Mucosa of rectum (tissue), 2 donors: Measurements from ENCODE around the gene SPACA6.
A peak's percentile ranks its signal among the peaks of the same experiment; 100 is the strongest.
"Not testable (repeated sequence)": the region's sequence is repeated elsewhere in the genome, so short reads cannot be mapped to it uniquely, and the experiment has no call there.

Experiments used
- H3K27ac ChIP-seq, 2 donors: one replicate each; pipeline ENCODE4 v1.7.0; 2013; ENCODE audit warnings: inconsistent platforms in 2 of 2, low read depth in 2 of 2, low read length in 2 of 2
- H3K27me3 ChIP-seq, 2 donors: one replicate each; pipeline ENCODE4 v1.7.0; 2013; ENCODE audit warnings: low read length in 2 of 2; ENCODE audit not compliant: control insufficient read depth in 2 of 2, insufficient read depth in 2 of 2
- H3K36me3 ChIP-seq, 2 donors: one replicate each; pipeline ENCODE4 v1.7.0; 2013; ENCODE audit warnings: low read length in 2 of 2; ENCODE audit not compliant: control insufficient read depth in 2 of 2, insufficient read depth in 2 of 2
- H3K4me1 ChIP-seq, 2 donors: one replicate each; pipeline ENCODE4 v1.7.0; 2013; ENCODE audit warnings: low read length in 2 of 2, mild to moderate bottlenecking in 1 of 2; ENCODE audit not compliant: control insufficient read depth in 2 of 2, insufficient read depth in 2 of 2
- H3K4me3 ChIP-seq, 2 donors: one replicate each; pipeline ENCODE4 v1.7.0; 2013; ENCODE audit warnings: low read length in 2 of 2
- H3K9ac ChIP-seq, 2 donors: one replicate each; pipeline ENCODE4 v1.7.0; 2013; ENCODE audit warnings: low read length in 2 of 2, low read depth in 1 of 2, mild to moderate bottlenecking in 1 of 2
- H3K9me3 ChIP-seq, 2 donors: one replicate each; pipeline ENCODE4 v1.7.0; 2013; ENCODE audit warnings: low read length in 2 of 2; ENCODE audit not compliant: control insufficient read depth in 2 of 2
- donor health status: healthy.
- donor health status: Normal muscosa, but diverticular disease.

SPACA6 gene, protein sequence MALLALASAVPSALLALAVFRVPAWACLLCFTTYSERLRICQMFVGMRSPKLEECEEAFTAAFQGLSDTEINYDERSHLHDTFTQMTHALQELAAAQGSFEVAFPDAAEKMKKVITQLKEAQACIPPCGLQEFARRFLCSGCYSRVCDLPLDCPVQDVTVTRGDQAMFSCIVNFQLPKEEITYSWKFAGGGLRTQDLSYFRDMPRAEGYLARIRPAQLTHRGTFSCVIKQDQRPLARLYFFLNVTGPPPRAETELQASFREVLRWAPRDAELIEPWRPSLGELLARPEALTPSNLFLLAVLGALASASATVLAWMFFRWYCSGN

GRCh38 chr19:51693260-51693659 is at the start of gene SPACA6:
SPACA6 (plus strand) TSS chr19:51693330; CDS start chr19:51693527, 197 bp downstream.
- Histone ChIP-seq H3K4me1 (peaks cover 3 to 4% of the 10 kb centered on the region in 2 donors), H3K27me3 (peaks cover 2 to 3% of the 10 kb centered on the region in 2 donors), H3K4me3 (no peak within 1 kb of the TSS), H3K36me3 (peaks cover 2 to 3% of the 10 kb centered on the region in 2 donors), H3K27ac (no peak within 1 kb of the TSS), H3K9ac (no peak within 1 kb of the TSS), H3K9me3 (no peaks in the 10 kb centered on the region)

- no peaks in the 10 kb centered on the region for H3K4me1 ChIP-seq
- no peaks in the 10 kb centered on the region for H3K36me3 ChIP-seq
- H3K9ac ChIP-seq, result no peak overlapping the region
- H3K27ac ChIP-seq, result no peak overlapping the region
- H3K9me3 ChIP-seq, result no peaks in the 10 kb centered on the region
- peak overlapping the region in 1 of 2 donors; percentile 37 for H3K4me3 ChIP-seq
- H3K27me3 ChIP-seq, result no peaks in the 10 kb centered on the region
Observed at GRCh38 chr19:51644636-51645271, 48.4 kb upstream of the SPACA6 start.

DNA sequence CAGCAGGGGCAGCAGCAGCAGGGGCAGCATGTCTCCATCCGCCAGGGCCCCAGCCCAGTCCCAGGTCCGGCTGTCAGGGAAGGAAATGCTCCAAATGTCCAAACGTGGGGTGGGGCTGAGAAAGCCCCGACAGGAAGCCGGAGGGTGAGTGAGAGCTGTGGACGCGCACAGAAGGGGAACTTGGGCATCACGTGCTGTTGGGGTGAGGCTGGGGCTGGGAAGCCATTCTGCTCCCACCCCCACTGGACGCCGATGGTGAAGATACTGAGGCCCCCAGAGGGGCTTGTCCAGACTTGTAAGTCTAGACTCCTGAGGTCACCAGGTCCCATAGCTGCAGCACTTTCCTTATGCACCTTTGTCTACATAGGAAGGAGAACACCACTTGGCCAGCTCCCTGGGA is 46.4 kb upstream of the SPACA6 start, which contains the start of gene SIGLEC14:
SIGLEC14 (minus strand) TSS at position 96 of the 400 bp plus-strand sequence; CDS start at position 30, 66 bp downstream.
- H3K27me3 ChIP-seq, H3K27ac ChIP-seq, H3K9me3 ChIP-seq, H3K9ac ChIP-seq, H3K36me3 ChIP-seq, H3K4me1 ChIP-seq: not testable (repeated sequence)
- H3K4me3 ChIP-seq, result peak within 1 kb of the TSS; percentile 5 to 26

GRCh38 chr19:51647318-51647717 is 45.8 kb upstream of the SPACA6 start:
- Histone ChIP-seq H3K9ac (no peak overlapping the region), H3K36me3 (no peaks in the 10 kb centered on the region), H3K9me3 (no peaks in the 10 kb centered on the region), H3K27me3 (no peaks in the 10 kb centered on the region), H3K27ac (no peak overlapping the region), H3K4me1 (no peaks in the 10 kb centered on the region), H3K4me3 (no peak overlapping the region)

- no peaks in the 10 kb centered on the region for H3K27me3 ChIP-seq
- no peak overlapping the region for H3K27ac ChIP-seq
- no peak overlapping the region for H3K9ac ChIP-seq
- no peaks in the 10 kb centered on the region for H3K4me1 ChIP-seq
- H3K36me3 ChIP-seq, result no peaks in the 10 kb centered on the region
- H3K9me3 ChIP-seq, result no peaks in the 10 kb centered on the region
- H3K4me3 ChIP-seq, result no peak overlapping the region
Observed at GRCh38 chr19:51651216-51651846, 41.8 kb upstream of the SPACA6 start.

DNA sequence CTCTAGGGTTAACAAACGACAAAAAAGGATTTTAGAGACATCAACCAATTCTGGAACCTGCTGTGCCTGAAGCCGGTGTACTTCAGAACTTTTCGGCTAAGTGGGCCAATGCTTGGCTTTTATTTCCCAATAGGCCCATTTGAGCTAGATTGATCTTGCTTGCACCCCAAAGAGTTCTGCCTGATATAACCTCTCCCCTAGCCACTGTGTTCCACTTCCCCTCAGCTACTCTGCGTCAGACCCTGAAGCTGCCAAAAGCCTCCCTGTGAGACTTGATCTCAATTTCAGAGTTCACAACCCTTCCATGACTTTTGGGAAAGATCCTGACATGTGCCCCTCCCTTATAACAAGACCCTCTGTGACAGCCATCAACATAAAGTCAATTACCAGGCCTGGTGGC is 40.9 kb upstream of the SPACA6 start:
- H3K4me3 ChIP-seq, result no peak overlapping the region
- H3K9ac ChIP-seq, result no peak overlapping the region
- H3K27ac ChIP-seq, result no peak overlapping the region
- no peaks in the 10 kb centered on the region for H3K36me3 ChIP-seq
- H3K9me3 ChIP-seq, result no peaks in the 10 kb centered on the region
- no peaks in the 10 kb centered on the region for H3K27me3 ChIP-seq
- no peaks in the 10 kb centered on the region for H3K4me1 ChIP-seq

DNA sequence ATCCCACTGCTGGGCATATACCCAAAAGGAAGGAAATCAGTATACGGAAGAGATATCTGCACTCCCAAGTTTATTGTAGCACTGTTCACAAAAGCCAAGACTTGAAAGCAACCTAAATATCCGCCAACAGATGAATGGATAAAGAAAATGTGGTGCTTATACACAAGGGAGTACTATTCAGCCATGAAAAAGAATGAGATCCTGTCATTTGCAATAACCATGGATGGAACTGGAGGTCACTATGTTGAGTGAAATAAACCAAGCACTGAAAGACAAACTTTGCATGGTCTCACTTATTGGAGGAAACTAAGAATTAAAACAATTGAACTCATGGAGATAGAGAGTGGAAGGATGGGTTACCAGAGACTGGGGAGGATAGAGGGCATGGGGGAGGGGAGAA is 40.0 kb upstream of the SPACA6 start:
- H3K27ac ChIP-seq, result no peak overlapping the region
- no peak overlapping the region for H3K9ac ChIP-seq
- H3K9me3 ChIP-seq, result no peaks in the 10 kb centered on the region
- H3K4me1 ChIP-seq, result no peaks in the 10 kb centered on the region
- no peak overlapping the region for H3K4me3 ChIP-seq
- no peaks in the 10 kb centered on the region for H3K36me3 ChIP-seq
- H3K27me3 ChIP-seq, result no peaks in the 10 kb centered on the region

DNA sequence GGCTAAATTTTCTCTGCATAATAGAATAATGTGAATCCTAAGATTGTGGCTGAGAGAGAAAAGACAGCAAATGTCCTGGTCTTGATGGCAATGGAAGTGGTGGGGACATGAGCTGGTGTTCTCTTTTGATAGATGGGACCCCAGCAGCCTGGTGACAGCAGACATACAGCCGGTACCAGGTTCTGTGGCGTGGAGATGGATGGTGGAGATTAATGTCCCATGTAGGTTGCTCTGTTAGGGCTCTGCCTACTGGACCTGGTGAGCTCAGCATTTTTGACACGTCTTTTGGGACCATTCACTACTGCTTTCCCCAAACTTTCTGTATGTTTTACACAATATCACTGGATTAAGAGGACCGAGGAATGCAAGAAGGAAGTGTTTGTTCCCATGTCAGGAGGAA is 38.3 kb upstream of the SPACA6 start:
- Histone ChIP-seq H3K36me3 (no peaks in the 10 kb centered on the region), H3K9me3 (no peaks in the 10 kb centered on the region), H3K4me1 (no peaks in the 10 kb centered on the region), H3K4me3 (no peak overlapping the region), H3K9ac (no peak overlapping the region), H3K27ac (no peak overlapping the region), H3K27me3 (no peaks in the 10 kb centered on the region)

DNA sequence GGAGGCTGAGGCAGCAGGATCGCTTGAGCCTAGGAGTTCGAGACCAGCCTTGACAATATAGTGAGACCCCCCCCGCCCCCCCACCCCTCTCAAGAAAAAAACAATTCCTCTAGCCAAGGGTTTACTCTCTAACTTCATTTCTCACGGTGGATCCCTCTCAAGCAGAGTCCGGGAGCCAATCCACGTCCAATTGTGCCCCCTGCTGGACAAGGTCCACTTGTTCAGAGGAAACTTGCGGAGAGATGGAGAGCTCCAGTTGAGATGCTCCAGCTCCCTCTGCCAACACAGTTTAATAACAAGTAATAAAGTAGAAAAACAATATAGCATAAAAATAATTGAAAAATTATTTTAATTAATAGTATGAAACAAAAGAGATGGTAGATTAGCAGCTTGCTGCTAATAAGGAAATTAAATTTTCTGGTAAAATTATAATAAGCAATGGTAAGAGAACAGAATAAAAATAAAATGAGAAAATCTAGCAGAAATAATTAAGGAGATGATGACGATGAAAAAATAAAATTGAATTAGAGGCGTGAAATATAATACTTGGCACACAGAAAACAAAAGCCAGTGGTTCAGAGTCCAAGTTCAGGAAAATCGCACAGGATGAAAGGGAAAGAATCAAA is 32.0 kb upstream of the SPACA6 start:
- Histone ChIP-seq H3K27ac (no peak overlapping the region), H3K27me3 (peaks cover 2 to 8% of the 10 kb centered on the region in 2 donors), H3K9ac (no peak overlapping the region), H3K9me3 (no peaks in the 10 kb centered on the region), H3K36me3 (no peaks in the 10 kb centered on the region), H3K4me3 (no peak overlapping the region), H3K4me1 (no peaks in the 10 kb centered on the region)

- H3K9ac ChIP-seq, result no peak overlapping the region
- H3K27me3 ChIP-seq, result peaks cover 2 to 8% of the 10 kb centered on the region in 2 donors
- no peak overlapping the region for H3K4me3 ChIP-seq
- no peaks in the 10 kb centered on the region for H3K4me1 ChIP-seq
- no peaks in the 10 kb centered on the region for H3K36me3 ChIP-seq
- H3K27ac ChIP-seq, result no peak overlapping the region
- no peaks in the 10 kb centered on the region for H3K9me3 ChIP-seq
Observed at GRCh38 chr19:51663650-51664049, 29.5 kb upstream of the SPACA6 start.
